ENCODE measurements around the gene PXDN. TPM values are rescaled to one million over a fixed set of nuclear protein-coding genes. Genes with fewer than 3 reads are reported as not detected.
A peak's percentile ranks its signal among the peaks of the same experiment; 100 is the strongest.

PXDN gene
- total and polyA plus RNA-seq, 7 donors, result 4.1 to 15.4 (median 9.4) TPM

DNA sequence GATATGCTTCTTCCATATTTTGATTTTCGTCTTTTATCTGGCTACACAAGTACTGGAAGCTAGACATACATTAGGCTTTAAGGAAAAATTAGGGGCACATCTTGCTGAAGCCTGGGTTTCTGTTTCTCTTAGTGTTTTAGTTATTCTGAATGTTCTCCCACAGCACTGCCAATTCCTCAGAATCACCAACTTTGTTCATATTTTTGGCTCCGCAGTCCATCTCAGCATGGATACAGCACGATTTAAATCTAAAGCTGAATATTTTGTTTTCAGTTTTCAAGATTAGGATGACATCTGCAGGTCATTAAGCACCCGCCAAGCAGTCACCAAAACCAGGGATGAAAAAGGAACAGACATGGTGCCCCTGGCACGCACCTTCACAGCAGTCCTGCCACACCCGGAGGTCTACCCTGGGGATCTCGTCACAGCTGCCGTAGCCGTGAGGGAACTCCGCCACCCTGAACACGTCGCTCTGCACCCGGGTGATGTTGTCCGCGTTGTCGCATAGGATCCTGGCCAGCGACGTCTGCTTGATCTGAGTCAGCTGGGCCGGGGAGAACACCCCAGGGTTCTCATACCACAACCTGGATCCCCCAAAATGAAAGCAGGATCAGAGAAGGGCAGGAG, 101.2 kb downstream of the PXDN start:
- H3K36me3 ChIP-seq (ENCODE audit: insufficient read depth in 1 of 2, low read depth in 1 of 2), result peaks cover 0 to 25% of the 10 kb centered on the region in 2 donors
- no peak overlapping the region for H3K27ac ChIP-seq
- peaks cover 0 to 12% (median 2%) of the 10 kb centered on the region in 3 donors for H3K27me3 ChIP-seq (ENCODE audit: insufficient read depth in 3 of 3, low read length in 2 of 3)
- DNase-seq (peak in 1 of 2 donors; percentile 40), ATAC-seq (no peak)
- intact Hi-C loops (cut with DNase I), result no loop called here
- no peak overlapping the region for H3K4me3 ChIP-seq
- no peaks in the 10 kb centered on the region for H3K4me1 ChIP-seq
- H3K9me3 ChIP-seq, result no peaks in the 10 kb centered on the region
- 42 to 64% (median 45%) methylated on average over 19 of the region's 19 CpGs for WGBS, 3 donors
- TF ChIP-seq, protein P1, sequence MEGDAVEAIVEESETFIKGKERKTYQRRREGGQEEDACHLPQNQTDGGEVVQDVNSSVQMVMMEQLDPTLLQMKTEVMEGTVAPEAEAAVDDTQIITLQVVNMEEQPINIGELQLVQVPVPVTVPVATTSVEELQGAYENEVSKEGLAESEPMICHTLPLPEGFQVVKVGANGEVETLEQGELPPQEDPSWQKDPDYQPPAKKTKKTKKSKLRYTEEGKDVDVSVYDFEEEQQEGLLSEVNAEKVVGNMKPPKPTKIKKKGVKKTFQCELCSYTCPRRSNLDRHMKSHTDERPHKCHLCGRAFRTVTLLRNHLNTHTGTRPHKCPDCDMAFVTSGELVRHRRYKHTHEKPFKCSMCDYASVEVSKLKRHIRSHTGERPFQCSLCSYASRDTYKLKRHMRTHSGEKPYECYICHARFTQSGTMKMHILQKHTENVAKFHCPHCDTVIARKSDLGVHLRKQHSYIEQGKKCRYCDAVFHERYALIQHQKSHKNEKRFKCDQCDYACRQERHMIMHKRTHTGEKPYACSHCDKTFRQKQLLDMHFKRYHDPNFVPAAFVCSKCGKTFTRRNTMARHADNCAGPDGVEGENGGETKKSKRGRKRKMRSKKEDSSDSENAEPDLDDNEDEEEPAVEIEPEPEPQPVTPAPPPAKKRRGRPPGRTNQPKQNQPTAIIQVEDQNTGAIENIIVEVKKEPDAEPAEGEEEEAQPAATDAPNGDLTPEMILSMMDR (IDR thresholded peaks at IDR 0.05), result no peak

DNA sequence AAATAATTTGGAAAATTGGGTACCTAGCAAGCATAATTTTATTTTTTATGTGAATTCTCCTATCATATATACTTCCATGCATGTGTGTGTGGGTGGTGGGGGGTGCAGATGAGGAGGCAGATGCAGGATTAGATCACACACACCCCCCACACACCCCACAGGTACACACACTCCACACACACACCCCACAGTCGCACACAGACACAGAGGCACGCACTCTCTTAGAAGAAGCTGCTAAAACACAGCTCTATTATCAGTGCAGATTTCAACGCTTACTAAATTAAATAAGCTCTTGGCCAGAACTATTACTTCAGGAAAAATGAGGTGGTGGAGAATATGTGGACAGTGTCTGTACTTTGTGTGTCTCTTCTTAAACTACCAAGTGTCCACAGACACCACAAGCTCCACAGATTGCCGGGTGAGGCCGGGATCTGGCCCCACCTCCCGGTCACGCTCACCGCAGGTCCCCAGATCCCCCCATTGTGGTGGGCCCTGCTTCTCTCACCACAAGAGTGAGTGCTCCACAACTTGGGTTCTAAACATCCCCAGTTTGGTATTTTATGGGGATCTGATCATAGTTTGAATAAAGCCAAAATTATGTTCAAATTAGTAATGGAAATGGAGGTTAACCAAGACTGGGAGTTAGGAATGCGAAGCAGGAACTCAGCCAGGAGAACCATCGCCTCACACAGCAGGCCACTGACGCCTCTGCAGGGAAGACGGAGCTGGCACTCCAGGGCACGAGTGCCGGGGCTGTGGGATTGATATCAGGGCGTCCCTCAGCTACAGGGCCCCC, 102.1 kb downstream of the PXDN start:
- ATAC-seq (no peak), DNase-seq (peak in 1 of 2 donors; percentile 30)
- H3K27me3 ChIP-seq (ENCODE audit: insufficient read depth in 3 of 3, low read length in 2 of 3), result peaks cover 0 to 12% (median 2%) of the 10 kb centered on the region in 3 donors
- H3K4me3 ChIP-seq, result no peak overlapping the region
- WGBS, 3 donors, result 50 to 71% (median 51%) methylated on average over 15 of the region's 15 CpGs
- peaks cover 0 to 22% of the 10 kb centered on the region in 2 donors for H3K36me3 ChIP-seq (ENCODE audit: insufficient read depth in 1 of 2, low read depth in 1 of 2)
- intact Hi-C loops (cut with DNase I), result no loop called here
- H3K27ac ChIP-seq, result no peak overlapping the region
- H3K4me1 ChIP-seq, result no peaks in the 10 kb centered on the region
- H3K9me3 ChIP-seq, result no peaks in the 10 kb centered on the region
- TF ChIP-seq, protein P1 (IDR thresholded peaks at IDR 0.05), result no peak

DNA sequence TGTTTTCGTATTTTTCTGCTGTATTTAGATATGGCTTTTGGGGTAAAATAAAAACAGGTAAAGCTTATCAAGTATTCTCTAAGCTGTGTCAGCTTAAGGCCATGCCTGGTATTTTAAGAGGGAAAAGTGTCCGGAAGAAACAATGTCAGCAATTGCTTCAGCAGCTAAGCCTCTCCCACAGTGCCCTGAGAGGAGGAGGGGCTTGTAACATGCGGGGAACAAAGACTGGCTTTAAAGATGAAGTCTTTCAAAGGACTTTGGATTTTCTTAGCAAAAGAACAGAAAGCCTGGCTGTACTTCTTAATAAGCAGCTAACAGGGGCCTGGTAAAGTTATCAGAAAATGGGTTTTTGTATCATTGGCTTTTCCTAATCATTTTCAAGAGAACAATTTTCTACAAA, 102.8 kb downstream of the PXDN start:
- no peak overlapping the region for H3K27ac ChIP-seq

DNA sequence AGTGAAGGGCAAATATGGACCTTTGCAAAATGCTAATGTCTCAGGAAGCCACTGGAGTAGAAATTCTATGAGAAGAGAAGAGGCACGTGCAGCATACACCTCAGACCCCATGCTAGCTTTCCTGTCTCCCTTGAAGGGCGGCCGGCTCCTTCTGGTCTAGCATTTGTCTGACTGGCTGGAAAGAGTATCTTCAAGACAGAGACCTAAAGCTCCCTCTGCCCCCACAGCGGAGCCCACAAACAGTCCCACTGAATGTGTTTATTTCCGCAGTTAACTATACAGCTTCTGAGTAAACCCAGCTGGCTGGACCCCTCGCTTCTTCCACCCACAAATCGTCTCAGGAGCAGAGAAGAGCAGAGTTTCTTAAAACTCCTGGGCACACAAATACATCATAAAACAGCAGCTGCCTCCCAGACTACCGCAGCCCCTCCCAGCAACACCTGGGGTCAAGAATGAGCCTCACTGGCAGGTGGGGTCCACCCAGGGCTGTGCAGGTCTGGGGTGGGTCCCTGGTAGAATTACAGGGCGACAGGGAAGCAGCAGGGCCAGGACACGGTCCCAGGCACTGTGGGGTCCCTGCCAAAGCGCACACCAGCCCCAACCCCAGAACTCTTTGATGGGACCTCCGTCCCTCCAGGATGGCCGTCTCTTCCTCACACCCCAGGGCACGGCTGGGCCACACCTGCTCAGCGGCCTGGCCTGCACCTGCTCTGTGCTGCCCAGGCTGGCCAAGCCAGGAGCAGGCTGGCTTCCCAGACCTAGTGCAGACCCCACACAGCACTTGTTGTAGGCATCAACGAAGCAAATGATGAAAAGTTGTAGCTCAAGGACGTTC, 103.8 kb downstream of the PXDN start:
- 75 to 89% (median 75%) methylated on average over 17 of the region's 17 CpGs for WGBS, 3 donors
- intact Hi-C loops (cut with DNase I), result no loop called here
- Histone ChIP-seq H3K4me3 (no peak overlapping the region), H3K4me1 (no peaks in the 10 kb centered on the region), H3K27ac (no peak overlapping the region), H3K27me3 (ENCODE audit: insufficient read depth in 3 of 3, low read length in 2 of 3) (peaks cover 0 to 12% (median 2%) of the 10 kb centered on the region in 3 donors), H3K36me3 (ENCODE audit: insufficient read depth in 1 of 2, low read depth in 1 of 2) (peaks cover 0 to 32% of the 10 kb centered on the region in 2 donors), H3K9me3 (no peaks in the 10 kb centered on the region)
- DNase-seq (peak in 1 of 2 donors; percentile 29), ATAC-seq (no peak)
- TF ChIP-seq, protein P1 (IDR thresholded peaks at IDR 0.05), result no peak

More for the DNA sequence above, 102.8 kb downstream of the PXDN start:
- Histone ChIP-seq H3K36me3 (ENCODE audit: insufficient read depth in 1 of 2, low read depth in 1 of 2) (peaks cover 0 to 22% of the 10 kb centered on the region in 2 donors), H3K4me1 (no peaks in the 10 kb centered on the region), H3K4me3 (no peak overlapping the region), H3K9me3 (no peaks in the 10 kb centered on the region), H3K27me3 (ENCODE audit: insufficient read depth in 3 of 3, low read length in 2 of 3) (peaks cover 0 to 12% (median 2%) of the 10 kb centered on the region in 3 donors)
- WGBS, 3 donors, result 46 to 65% (median 50%) methylated on average over 3 of the region's 3 CpGs
- DNase-seq (no peak), ATAC-seq (no peak)
- TF ChIP-seq, protein P1 (IDR thresholded peaks at IDR 0.05), result no peak
- intact Hi-C loops (cut with DNase I), result no loop called here
